NCI-H187 (cell line): ENCODE data around the gene C11orf68.

Experiments used
- DNase-seq, 2 experiments: peaks; one replicate each; lab custom pipeline; 2025; lab: John Stamatoyannopoulos, UW

The C11orf68 gene

GRCh38 chr11:65871811-65872548 lies 46.9 kb downstream of the C11orf68 start:
- DNase-seq: no peak

GRCh38 chr11:65870706-65871681 lies 47.9 kb downstream of the C11orf68 start:
- DNase-seq: peak; percentile 8 to 37

GRCh38 chr11:65870307-65870658 lies 48.6 kb downstream of the C11orf68 start:
- DNase-seq: no peak

GRCh38 chr11:65869643-65870306 lies 49.1 kb downstream of the C11orf68 start:
- DNase-seq: no peak

- no peak for DNase-seq
Measured at GRCh38 chr11:65868907-65869306, 50.0 kb downstream of the C11orf68 start.

- DNase-seq: no peak
Measured at GRCh38 chr11:65868076-65868667, 50.7 kb downstream of the C11orf68 start.

- no peak for DNase-seq
Measured at GRCh38 chr11:65867284-65868071, 51.4 kb downstream of the C11orf68 start.
